HG03378 (cell line): ENCODE measurements around the gene CENPA.
"Not testable (repeated sequence)": the region's sequence is repeated elsewhere in the genome, so short reads cannot be mapped to it uniquely, and the experiment has no call there.

ENCODE experiments used
- ATAC-seq: cut with Tn5 transposase; IDR thresholded peaks from one replicate; pipeline ENCODE4 v1.9.1; 2021; ENCODE audit warnings: mild to moderate bottlenecking, moderate library complexity; ENCODE audit not compliant: unreplicated experiment

The CENPA gene

DNA sequence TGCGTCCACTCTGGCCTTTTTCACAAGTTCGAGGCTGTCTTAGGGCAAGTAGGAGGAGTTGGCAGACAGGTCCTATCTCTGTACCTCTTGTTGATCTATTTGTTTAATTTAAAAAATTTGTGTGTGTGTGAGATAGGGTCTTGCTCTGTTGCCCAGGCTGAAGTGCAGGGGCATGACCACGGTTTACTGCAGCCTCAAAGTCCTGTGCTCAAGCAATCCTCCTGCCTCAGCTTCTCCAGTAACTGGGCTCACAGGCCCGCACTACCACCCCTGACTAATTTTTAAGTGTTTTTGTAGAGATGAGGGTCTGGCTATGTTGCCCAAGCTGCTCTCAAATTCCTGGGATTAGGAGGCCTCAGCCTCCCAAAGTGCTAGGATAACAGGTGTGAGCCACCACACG is 26.0 kb upstream of the CENPA start:
- ATAC-seq, result no peak

DNA sequence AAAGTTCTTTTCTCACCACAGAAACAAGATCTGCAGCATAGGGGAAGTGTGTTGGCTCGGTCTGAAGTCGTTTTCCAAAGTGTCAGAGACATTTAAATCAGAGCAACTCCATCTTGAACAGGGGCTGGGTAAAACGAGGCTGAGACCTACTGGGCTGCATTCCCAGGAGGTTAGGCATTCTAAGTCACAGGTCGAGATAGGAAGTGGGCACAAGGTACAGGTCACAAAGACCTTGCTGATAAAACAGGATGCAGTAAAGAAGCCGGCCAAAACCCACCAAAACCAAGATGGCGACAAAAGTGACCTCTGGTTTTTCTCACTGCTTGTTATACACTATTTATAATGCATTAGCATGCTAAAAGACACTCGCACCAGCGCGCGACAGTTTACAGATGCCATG is 24.9 kb upstream of the CENPA start:
- ATAC-seq, result not testable (repeated sequence)

DNA sequence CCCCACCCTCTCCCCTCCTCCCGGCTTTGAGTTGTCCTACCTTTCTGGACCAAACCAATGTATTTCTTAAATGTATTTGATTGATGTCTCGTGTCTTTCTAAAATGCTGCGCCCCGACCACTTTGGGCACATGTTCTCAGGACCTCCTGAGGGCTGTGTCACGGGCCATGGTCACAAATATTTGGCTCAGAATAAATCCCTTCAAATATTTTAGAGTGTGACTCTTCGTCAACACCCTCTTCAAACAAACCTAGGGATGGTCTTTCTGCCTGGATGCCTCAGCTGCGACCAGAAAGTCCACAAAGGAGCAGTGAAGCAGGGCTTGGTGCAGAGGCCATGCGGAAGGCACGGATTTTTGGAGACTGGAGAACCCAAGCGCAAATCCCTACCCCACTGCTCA is 22.8 kb upstream of the CENPA start:
- no peak for ATAC-seq

DNA sequence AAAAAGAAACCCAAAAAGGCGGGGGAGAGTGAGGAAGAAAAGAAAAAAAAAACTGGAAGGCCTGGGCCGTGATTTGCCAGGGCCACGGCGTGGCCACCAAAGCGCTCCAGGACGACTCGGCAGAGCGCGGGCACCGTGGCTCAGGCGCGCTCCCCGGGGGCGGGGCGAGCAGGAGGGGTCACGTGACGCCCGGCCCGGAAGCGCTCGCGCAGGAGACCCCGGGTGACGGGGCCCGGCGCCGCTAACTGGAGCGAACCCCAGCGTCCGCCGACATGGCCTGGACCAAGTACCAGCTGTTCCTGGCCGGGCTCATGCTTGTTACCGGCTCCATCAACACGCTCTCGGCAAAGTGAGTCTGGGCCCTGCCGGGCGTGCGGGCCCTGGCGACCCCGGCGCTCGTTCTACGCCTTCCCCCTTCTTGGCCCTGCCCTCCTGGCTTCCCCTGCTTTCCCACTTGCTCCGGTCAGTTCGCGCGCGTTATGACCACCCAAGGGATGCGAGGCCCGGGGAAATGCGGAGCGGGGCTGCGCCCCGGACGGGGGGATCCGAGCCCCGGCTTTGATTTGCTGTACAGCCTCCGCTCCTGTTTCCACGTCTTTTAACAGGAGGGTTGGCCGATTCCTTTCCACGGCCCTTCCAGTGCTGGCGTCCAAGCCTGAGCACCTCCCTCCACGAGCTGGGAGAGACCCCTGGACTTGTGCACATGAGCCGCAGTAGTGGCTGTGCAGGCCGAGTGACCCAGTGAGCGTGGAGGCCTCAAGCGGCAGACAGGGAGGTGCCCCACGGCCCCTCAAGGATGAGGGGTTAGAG is 21.6 kb upstream of the CENPA start, which contains the start of gene SLC35F6:
SLC35F6 (plus strand) TSS at position 207 of the 810 bp plus-strand sequence; CDS start at position 273, 66 bp downstream.
- no peak for ATAC-seq

DNA sequence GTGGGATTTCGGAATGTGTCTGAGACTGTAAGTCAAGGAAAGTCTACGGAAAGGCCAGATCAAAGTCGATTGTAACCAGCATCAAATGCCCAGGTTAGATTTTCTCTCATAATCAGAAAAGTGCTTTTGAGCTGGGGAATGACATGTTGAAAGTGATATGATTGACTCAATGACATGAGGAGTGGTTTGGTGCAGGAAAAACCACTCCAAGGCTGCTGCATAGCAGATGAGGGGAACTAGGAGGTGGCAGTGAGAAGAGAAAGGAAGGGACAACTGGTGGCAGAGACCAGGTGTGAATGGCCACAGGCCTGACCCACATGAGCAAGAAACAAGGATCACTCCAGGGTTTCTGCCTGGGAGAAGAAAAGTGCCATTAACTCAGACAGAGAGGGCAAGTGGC is 20.9 kb upstream of the CENPA start:
- ATAC-seq, result no peak

DNA sequence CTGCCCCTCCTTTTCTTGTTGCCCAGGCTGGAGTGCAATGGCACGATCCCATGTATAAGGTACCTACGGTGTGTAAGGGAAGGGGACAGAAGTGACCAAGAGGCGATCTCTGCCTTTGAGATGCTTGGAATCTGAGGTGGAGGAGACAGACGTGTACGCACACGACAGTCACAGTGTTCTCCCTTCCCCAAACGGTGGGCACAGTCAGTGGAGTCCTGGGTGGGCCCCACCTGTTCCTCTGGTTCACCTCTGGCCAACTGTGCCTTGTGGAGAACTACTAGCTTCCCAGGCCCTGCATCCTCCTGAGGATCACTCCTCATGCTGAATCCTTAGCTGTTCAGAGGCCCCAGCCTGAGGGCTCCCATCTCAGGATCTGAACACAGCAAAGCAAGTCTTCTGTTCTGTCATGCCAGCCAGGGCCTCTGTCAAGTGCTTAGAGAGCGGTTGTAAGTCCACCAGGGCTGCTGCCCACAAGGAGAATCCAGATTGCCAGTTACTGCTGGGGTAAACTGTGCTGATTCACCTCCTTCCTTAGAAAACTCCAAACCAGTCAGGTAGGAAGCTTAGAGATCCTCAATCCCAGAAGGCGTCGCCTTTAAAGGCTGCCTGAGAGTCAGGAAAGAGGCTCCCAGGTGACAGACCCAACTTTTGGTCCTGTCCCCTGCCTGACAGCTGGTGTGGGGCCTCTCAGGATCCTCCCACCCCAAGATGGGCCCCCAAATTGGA is 20.2 kb upstream of the CENPA start:
- no peak for ATAC-seq

DNA sequence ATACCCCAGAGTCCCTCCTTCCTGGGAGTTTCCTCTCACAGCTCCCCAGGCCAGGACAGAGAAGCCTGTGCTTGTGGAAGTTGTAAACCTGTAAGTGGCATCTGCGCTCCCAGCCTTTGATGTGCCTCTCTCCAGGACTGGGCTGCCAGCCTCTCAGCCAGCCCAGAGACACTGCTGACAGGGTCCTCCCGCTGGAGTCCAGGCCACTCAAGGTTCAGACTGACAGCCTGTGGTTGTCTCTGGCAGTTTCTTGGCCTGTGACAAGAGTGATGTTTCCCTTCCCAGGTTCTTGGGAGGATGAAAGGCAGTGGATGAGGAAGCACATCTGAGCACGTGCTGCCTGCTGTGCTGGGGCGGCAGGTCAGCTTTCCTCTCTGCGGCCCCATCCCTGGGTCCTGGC is 18.7 kb upstream of the CENPA start:
- no peak for ATAC-seq

DNA sequence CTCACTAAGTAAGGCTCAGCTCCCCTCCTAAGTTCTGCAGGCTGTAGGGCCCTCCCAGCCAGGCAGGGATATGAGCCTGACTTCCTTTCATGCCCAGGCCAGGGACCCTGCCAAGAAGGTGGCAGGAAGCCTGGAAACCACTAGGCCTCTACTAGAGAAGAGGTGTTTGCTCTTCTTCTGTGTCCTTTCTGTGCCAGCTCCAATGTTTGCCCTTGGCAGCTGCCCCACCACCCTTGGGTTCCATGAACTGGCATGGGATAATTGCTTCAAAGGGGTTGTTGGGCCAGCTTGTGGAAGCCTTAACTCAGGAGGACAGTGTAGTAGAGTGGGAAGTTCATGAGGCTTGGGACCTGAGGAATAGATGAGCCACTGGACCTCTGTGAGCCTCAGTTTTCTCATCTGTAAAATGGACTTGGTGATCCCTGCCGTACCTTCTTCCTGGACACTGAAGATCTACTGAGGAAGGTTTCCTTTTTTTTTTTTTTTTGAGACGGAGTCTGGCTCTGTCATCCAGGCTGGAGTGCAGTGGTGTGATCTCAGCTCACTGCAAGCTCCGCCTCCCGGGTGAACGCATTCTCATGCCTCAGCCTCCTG is 17.9 kb upstream of the CENPA start:
- no peak for ATAC-seq

DNA sequence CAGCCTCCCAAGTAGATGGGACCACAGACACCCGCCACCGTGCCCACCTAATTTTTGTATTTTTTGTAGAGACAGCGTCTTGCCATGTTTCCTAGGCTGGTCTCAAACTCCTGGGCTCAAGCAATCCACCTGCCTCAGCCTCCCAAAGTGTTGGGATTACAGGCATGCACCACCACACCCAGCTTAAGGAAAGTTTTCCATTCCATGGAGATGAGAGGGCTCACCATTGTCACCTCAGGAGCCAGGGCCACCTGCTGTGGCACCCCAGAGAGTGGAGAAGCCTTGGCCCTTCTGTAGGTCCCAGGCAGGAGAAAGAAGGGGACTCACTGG is 17.1 kb upstream of the CENPA start:
- no peak for ATAC-seq

DNA sequence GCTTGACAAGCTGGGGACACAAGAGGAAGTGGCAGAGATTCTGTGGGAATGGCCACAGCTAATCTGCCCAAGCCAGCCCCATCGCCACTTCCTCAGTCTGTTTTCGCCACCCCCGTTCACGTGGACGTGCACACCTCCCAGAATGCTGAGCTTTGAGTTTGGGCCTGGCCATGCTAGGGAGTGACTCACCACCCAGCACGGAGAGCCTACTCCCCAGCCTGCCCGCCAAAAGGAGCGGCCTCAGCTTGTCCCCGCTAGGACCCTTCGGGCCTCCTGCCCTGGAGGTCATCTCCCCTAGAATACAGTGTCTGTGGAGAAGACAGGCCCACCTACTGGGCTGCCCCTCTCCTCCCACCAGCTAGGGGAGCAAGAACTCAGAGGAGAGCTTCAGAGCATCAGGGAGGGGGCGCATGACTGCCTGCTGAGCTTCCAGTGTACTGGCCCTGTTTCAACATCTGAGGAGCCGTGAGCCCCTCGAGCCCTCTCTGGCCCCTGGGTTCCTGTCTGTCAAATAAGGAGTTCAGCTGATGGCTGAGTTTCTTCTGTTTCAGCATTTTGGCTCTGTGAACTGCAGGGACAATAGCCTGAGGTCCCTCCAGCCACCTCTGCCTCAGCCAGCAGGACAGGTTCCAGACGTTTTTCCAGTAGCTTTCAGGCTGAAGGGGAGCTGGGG is 16.6 kb upstream of the CENPA start:
- no peak for ATAC-seq

DNA sequence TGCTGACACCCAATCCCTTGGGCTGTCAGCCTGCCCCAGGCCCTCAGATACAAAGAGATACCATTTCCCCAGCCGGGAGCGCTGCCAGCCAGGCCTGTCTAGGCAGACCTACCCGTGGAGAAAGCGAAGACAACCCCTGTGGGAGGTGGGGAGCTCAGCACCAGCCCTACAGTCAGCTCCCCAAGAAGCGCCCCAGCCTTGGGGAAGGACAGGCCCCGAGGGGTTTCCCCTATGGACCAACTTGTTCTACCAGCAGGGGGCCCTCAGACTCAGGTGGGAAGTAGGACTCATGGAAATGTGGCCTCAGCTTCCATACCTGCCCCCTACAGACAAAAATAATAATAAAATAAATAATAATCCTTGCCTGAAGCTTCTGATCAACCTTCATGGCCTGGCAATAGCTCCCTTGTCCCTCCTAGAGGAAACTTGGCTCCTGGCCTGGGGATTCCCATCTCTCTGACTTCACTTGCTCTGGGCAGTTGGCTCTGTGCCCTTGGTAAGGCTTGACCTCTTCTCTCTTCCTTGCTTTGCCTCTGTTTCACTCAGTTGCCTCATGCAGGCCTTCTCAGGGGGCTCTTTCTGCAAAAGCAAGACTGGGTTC is 14.8 kb upstream of the CENPA start:
- ATAC-seq, result no peak

DNA sequence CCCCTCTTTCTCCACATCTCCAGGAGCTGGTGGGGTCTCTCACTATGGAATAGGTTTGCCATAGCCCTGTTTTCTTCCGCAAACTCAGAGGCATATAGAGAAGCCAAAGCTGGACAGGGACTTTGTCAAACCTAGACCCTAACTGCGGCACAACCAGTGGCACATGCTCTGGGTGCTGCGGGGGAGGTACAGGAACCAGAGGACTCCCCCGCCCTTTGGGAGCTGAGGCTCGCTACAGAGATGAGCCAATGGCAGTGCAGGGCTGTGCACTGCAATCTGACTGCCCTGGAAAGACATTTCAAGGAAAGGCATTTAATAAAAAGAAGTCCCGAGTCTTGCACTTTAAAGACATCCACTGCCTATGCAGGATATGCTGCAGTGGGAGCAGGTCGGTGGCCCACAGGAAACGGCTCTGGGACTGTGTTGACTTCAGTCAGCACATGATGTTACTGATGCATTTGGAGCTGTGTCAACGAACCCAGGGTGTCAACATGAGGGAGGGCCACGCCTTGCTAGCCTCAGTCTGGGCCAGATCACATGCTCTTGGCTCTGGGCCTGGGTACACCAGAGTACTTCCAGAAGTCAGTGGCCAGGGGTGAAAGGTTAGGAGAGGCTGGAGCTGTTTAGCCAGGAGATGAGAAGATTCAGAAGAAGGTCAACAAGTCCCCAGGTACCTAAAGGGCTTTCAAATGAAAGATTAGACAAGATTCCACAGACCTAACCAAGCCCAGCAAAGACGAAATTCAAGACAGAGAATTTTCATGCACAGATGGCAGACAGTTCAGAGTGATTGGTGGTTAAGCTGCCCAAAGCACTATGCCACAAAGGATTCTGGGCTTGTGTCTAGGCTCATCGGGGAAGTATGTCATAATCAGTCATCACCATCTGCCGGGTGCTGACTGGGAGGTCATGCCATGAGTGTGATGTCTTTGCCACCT is 13.5 kb upstream of the CENPA start:
- no peak for ATAC-seq

DNA sequence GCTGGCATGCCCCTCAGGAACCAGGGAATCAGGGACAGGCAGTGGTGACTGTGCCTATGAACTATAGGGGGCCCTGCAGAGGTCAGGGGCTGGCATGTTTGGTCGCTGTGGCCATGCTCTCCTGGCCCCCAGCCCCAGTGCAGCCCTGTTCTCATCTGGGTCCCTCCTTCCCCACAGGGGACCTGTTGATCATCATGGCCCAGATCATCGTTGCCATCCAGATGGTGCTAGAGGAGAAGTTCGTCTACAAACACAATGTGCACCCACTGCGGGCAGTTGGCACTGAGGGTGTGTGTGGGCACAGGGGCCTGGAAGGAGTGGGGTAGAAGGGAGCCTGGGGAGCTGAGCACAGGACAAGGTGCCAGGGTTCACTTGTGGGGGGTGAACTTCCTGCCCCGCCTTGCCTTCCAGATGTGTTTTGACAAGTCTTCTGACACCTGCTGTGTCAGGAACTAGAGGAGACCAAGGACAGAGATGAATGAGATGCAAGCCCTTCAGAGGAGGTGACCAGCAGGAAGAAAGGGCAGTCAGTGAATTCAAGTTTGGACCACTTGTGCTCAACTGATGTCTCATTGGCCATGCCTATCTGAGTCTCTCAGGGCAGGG is 9.6 kb upstream of the CENPA start:
- ATAC-seq, result no peak

DNA sequence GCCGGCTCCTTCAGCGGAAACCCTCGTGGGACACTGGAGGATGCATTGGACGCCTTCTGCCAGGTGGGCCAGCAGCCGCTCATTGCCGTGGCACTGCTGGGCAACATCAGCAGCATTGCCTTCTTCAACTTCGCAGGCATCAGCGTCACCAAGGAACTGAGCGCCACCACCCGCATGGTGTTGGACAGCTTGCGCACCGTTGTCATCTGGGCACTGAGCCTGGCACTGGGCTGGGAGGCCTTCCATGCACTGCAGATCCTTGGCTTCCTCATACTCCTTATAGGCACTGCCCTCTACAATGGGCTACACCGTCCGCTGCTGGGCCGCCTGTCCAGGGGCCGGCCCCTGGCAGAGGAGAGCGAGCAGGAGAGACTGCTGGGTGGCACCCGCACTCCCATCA is 7.8 kb upstream of the CENPA start:
- no peak for ATAC-seq

DNA sequence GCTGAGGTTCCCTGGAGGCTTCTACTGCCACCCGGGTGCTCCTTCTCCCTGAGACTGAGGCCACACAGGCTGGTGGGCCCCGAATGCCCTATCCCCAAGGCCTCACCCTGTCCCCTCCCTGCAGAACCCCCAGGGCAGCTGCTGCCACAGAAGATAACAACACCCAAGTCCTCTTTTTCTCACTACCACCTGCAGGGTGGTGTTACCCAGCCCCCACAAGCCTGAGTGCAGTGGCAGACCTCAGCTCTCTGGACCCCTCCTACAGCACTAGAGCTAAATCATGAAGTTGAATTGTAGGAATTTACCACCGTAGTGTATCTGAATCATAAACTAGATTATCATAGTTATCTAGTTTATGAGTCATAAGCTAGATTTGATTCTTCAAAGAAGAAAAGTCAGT is 7.3 kb upstream of the CENPA start:
- no peak for ATAC-seq

DNA sequence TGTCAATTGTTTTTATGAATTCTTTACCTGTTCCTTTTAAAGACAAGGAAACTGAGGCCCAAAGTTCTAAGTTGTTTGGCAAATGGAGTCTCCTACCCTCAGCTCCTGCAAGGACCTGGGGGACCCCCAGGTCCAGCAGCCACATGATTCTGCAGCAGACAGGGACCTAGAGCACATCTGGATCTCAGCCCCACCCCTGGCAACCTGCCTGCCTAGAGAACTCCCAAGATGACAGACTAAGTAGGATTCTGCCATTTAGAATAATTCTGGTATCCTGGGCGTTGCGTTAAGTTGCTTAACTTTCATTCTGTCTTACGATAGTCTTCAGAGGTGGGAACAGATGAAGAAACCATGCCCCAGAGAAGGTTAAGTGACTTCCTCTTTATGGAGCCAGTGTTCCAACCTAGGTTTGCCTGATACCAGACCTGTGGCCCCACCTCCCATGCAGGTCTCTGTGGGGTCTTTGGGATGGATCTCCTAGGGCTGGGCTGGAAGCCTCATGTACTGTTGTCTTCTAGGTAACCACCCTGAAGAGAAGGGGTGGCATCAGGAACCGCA is 5.6 kb upstream of the CENPA start:
- no peak for ATAC-seq

DNA sequence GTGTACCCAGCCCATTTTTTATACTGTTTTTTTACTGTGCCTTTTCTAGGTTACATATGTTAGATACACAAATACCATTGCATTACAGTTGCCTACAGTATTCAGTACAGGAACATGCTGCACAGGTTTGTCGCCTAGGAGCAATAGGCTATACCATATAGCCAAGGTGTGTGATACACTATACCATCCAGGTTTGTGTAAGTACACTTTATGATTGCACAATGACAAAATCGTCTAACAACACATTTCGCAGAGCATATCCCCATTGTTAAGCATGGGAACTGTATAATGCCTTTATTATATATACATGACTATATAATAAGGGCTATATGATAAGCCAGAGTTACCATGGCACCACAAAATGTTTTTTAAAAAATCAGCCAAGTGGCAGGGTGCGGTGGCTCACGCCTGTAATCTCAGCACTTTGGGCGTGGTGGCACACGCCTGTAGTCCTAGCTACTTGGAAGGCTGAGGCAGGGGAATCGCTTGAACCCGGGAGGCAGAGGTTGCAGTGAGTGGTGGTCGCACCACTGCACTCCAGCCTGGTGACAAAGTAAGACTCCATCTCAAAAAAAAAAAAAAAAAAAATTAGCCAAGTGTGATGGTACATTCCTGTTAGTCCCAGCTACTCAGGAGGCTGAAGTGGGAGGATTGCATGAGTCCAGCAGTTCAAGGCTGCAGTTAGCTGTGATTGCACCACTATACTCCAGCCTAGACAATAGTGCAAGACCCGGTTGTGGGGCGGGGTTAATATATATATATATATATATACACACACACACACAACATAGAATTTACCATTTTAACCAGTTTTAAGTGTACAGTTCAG is 2.8 kb upstream of the CENPA start:
- ATAC-seq, result no peak

DNA sequence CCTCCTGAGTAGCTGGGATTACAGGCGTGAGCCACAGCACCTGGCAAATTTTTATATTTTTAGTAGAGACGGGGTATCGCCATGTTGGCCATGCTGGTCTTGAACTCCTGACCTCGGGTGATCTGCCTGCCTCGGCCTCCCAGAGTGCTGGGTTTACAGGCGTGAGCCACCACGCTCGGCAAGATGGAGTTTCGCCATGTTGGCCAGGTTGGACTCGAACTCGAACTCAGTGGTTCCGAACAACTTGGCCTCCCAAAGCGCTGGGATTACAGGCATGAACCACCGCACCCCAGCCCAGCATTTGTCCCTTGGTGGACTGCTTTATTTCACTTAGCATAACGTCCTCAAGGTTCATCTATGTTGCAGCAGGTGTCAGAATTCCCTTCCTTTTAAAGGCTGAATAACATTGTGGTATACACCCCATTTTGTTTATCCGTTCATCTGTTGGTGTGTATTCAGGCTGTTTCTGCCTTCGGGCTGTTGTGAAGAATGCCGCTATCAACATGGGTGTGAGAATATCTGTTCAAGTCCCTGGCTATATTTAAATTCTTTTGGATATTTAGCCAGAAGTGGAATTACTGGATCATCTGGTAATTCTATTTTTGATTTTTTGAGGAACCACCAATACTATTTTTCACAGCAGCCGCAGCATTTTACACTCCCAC is 1.2 kb upstream of the CENPA start:
- ATAC-seq, result no peak
